Body of pancreas (tissue), 4 donors: ENCODE measurements around the gene CYFIP1.

Experiments
- CTCF ChIP-seq, 7 experiments: fragments of 450-650 bp in 4 of 7; fragments of 200-600 bp in 3 of 7; sonication (generic) in 3 of 7; IDR thresholded peaks; one replicate each; pipeline ENCODE4 v1.5.1; 2016 to 2019; ENCODE audit warnings: antibody characterized with exemption in 7 of 7
- POLR2A ChIP-seq, 3 donors: fragments of 450-650 bp; IDR thresholded peaks; one replicate each; pipeline ENCODE4 v1.6.1; 2016; ENCODE audit warnings: antibody characterized with exemption in 3 of 3, mild to moderate bottlenecking in 2 of 3

DNA sequence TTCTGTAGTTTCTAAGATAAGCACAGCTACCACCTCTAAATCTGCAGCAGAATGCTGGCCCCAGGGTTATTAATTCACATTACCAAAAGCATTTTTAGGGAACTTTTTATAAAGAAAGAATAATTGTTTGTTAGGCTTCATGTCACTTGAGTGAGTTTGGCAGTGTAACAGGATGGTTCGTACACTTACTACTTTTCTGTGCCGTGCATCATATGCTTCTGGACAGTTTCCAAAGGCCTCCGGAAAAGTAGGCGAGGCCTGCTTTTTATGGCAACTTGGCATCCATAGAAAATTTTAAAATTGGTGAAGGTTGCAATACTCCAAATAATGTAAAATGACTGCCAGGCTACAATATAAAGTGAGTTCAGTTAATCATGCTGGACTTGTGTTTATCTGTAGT is 111.7 kb downstream of the CYFIP1 start:
- TF ChIP-seq CTCF (IDR thresholded peaks at IDR 0.05) (no peak), POLR2A (IDR thresholded peaks at IDR 0.05) (no peak)
